GM10266 (cell line): Measurements from ENCODE around the gene WDR46.

Experiments
- DNase-seq: peaks from one replicate; pipeline ENCODE4 v3.0.0; 2012; ENCODE audit errors: extremely low spot score
- CTCF ChIP-seq: IDR thresholded peaks from 2 replicates; pipeline ENCODE4 v1.5.1; 2012; ENCODE audit warnings: mild to moderate bottlenecking, low read depth; ENCODE audit not compliant: control insufficient read depth, insufficient read depth; ENCODE audit errors: missing control alignments

WDR46 gene

GRCh38 chr6:33236328-33236727, 52.7 kb downstream of the WDR46 start:
- DNase-seq: no peak
- TF ChIP-seq CTCF: no peak

GRCh38 chr6:33235221-33235634, 53.8 kb downstream of the WDR46 start:
- DNase-seq: no peak
- TF ChIP-seq CTCF: no peak
